Nephron progenitor cell (in vitro differentiated cells): ENCODE measurements around the gene YES1.

ENCODE experiments used
- DNase-seq: peaks from one replicate; pipeline ENCODE4 v3.0.0; 2021
- H3K27ac Mint-ChIP-seq: 2 replicates; pipeline ENCODE4 v1.8.0; 2021; ENCODE audit warnings: mild to moderate bottlenecking, moderate library complexity, mixed read lengths
- H3K27me3 Mint-ChIP-seq: 2 replicates; pipeline ENCODE4 v1.8.0; 2021; ENCODE audit warnings: mild to moderate bottlenecking, low read depth, mixed read lengths; ENCODE audit not compliant: poor library complexity
- H3K36me3 Mint-ChIP-seq: 2 replicates; pipeline ENCODE4 v1.8.0; 2021; ENCODE audit warnings: low read depth, mixed read lengths
- H3K4me1 Mint-ChIP-seq: 2 replicates; pipeline ENCODE4 v1.8.0; 2021; ENCODE audit warnings: mixed read lengths
- H3K4me3 Mint-ChIP-seq: 2 replicates; pipeline ENCODE4 v1.8.0; 2021; ENCODE audit warnings: mild to moderate bottlenecking, moderate library complexity, mixed read lengths
- H3K9me3 Mint-ChIP-seq: 2 replicates; pipeline ENCODE4 v1.8.0; 2021; ENCODE audit warnings: mild to moderate bottlenecking, moderate library complexity, mixed read lengths
- TF ChIP-seq, protein P1 (sequence below): fragments of 200-600 bp; sonication (generic); IDR thresholded peaks from 2 replicates; pipeline ENCODE4 v1.5.0; 2021; ENCODE audit warnings: antibody characterized with exemption

YES1 gene

DNA sequence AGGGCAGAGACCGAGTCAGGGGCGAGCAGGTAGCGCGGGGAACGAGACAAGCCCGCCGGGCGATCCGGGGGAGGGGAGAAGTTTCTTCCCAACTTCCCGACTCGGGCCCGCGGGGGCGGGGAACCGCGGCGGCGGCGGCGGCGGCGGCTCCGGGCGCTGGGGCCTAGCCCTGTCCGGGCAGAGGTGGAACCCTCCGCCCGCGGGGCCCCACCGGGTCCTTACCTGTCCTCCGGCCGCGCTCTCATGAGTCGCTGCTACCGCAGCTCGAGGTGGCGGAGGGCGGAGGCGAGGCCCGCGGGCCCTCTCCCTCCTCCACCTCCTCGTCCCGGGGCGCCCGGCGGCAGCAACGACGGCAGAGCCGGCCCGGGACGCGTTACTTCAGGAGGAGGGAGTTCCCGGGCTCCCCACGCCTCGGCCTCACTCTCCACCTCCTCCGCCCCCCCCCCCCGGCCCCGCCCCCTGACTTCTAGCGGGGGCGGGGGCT, at the start of gene YES1:
Gene YES1, minus strand, starts transcription at position 351 of the 484 bp plus-strand sequence. CDS start 55,415 bp downstream, outside the sequence.
- DNase-seq, result peak; percentile 74
- TF ChIP-seq, protein P1, sequence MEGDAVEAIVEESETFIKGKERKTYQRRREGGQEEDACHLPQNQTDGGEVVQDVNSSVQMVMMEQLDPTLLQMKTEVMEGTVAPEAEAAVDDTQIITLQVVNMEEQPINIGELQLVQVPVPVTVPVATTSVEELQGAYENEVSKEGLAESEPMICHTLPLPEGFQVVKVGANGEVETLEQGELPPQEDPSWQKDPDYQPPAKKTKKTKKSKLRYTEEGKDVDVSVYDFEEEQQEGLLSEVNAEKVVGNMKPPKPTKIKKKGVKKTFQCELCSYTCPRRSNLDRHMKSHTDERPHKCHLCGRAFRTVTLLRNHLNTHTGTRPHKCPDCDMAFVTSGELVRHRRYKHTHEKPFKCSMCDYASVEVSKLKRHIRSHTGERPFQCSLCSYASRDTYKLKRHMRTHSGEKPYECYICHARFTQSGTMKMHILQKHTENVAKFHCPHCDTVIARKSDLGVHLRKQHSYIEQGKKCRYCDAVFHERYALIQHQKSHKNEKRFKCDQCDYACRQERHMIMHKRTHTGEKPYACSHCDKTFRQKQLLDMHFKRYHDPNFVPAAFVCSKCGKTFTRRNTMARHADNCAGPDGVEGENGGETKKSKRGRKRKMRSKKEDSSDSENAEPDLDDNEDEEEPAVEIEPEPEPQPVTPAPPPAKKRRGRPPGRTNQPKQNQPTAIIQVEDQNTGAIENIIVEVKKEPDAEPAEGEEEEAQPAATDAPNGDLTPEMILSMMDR, result no peak
- Mint-ChIP-seq H3K27me3 (peaks cover 5% of the 10 kb centered on the region), H3K27ac (peak within 1 kb of the TSS; percentile 100), H3K9me3 (no peaks in the 10 kb centered on the region), H3K4me3 (peak within 1 kb of the TSS; percentile 99), H3K4me1 (peaks cover 39% of the 10 kb centered on the region), H3K36me3 (no peaks in the 10 kb centered on the region)

DNA sequence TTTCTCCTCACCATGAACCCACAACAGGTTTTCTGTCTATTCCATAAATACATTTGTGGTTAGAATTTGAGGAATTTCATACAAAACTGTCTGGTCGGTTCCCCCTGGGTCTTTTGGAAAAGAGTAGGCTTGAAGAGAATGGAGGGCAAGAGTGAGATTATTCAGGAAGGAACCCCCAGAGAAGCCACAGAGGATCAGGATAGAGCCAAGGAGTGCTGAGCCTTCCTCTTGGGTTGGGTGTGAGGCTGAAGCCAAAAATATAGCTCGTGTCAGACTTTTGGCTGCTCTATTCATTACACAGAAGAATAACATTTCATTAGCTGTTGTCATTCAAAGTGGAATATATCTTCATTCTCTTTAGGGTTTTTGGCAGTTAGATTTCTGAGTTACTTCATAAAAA, 45.9 kb upstream of the YES1 start:
- Mint-ChIP-seq H3K36me3 (no peaks in the 10 kb centered on the region), H3K9me3 (no peaks in the 10 kb centered on the region), H3K27me3 (peaks cover 18% of the 10 kb centered on the region), H3K4me1 (no peaks in the 10 kb centered on the region), H3K4me3 (no peak overlapping the region), H3K27ac (no peak overlapping the region)
- DNase-seq, result no peak
- TF ChIP-seq, protein P1, result no peak

DNA sequence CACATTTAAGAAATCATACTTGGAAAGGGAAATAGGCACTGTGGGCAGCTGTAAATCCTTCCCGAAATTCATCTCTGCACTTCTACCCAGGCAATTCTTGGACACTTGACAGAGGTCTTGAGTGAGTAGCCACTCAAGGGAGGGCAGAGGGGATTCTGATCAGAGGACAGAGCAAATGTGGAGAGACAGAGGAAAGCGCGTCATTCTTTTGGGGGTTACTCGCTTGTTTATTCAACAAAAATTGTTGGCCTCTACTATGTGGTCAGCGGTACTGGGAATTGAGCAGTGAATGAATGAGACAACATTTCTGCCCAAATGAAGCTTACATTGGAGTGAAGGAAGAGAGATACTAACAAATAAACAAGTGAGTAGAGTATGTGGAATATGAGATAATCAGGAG, 41.4 kb upstream of the YES1 start:
- DNase-seq, result no peak
- TF ChIP-seq, protein P1, result no peak
- Mint-ChIP-seq H3K4me3 (no peak overlapping the region), H3K27ac (no peak overlapping the region), H3K9me3 (no peaks in the 10 kb centered on the region), H3K27me3 (peaks cover 5% of the 10 kb centered on the region), H3K36me3 (no peaks in the 10 kb centered on the region), H3K4me1 (no peaks in the 10 kb centered on the region)

DNA sequence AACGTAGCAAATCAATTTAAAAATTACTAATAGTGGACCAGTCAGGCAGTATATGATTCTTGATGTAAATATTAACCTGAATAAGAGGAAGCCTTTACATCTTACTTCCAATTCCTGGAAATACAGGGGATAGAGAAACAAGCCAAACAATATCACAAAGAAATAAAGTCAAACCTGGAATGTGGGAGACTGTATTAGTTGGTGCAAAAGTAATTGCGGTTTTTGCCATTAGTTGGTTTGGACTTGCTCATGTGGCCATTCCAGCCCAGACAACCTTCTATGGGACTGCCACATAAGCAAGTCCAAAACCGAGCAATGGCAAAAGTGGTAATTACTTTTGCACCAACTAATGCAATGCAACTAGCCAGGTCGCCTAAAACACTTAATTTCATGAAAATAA, 38.9 kb upstream of the YES1 start:
- DNase-seq, result no peak
- Mint-ChIP-seq H3K36me3 (no peaks in the 10 kb centered on the region), H3K27me3 (peaks cover 5% of the 10 kb centered on the region), H3K4me1 (no peaks in the 10 kb centered on the region), H3K27ac (no peak overlapping the region), H3K4me3 (no peak overlapping the region), H3K9me3 (no peaks in the 10 kb centered on the region)
- TF ChIP-seq, protein P1, result no peak

DNA sequence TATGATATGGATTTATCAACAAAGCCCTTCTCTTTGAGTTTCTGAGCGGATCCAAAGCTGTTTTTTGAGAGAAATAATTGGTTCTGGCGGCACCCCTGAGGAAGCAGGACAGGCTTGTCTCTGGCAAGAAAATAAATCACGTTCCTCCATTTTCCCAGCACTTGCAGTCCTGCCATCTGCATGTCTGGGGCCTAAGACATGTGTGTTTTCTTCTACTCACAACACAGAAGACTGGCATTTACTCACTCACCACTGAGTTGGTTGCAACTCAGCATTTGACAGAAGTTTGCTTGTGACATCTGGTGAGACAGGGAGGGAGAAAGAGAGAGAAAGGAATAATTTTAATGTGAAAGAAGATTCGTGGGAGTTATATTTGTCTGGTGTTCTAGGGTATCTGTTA, 37.0 kb upstream of the YES1 start:
- H3K4me3 Mint-ChIP-seq, result no peak overlapping the region
- no peak for DNase-seq
- H3K27ac Mint-ChIP-seq, result no peak overlapping the region
- no peaks in the 10 kb centered on the region for H3K36me3 Mint-ChIP-seq
- H3K4me1 Mint-ChIP-seq, result peaks cover 8% of the 10 kb centered on the region
- peaks cover under 1% of the 10 kb centered on the region for H3K27me3 Mint-ChIP-seq
- no peaks in the 10 kb centered on the region for H3K9me3 Mint-ChIP-seq
- TF ChIP-seq, protein P1, result no peak

DNA sequence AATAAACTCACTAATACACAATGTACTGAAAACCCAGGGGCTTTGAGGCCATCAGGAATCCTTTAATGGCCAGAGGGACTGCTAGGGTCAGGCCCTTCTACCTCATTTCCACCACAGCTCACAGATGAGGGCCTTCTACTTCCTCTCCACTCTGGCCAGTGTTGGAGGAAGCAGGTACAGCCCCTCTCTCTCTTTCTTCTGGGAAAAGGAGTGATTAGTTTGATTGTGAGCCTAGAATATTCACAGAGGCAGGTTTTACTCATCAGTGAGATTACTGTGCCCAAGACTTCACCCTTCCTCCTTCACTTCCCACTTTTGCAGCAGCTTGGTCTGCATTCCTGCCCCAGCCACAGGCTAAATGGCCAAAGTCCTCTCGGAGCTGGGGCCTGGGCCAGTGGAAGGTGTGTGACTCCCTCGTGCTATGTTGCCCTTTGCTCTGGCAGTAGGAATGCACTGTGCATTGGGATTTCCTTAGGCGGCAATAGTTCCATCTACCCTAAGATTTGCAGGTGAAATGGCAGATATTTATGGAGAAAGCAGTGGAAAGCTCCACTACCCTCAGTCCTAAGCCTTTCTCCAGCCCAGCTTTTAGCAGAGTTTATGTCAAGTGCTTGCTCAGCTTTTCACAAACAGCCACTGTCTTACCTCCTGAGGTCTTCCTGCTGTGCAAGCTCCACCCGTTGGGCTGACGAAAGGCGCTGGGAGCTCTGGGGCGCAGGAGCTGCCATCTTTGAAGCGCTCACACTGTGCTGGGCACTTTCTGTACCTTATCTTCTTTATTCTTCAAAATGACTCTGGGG, 36.2 kb upstream of the YES1 start:
- Mint-ChIP-seq H3K4me1 (peaks cover 8% of the 10 kb centered on the region), H3K36me3 (no peaks in the 10 kb centered on the region), H3K27ac (no peak overlapping the region), H3K4me3 (no peak overlapping the region), H3K9me3 (no peaks in the 10 kb centered on the region), H3K27me3 (no peaks in the 10 kb centered on the region)
- DNase-seq, result no peak
- TF ChIP-seq, protein P1, result no peak
